ENCODE measurements around the gene APOC1. TPM values are rescaled to one million over a fixed set of nuclear protein-coding genes. Genes with fewer than 3 reads are reported as not detected.

Gene APOC1
- total RNA-seq, 1 experiment from 2014 or later = 31.1 TPM

DNA sequence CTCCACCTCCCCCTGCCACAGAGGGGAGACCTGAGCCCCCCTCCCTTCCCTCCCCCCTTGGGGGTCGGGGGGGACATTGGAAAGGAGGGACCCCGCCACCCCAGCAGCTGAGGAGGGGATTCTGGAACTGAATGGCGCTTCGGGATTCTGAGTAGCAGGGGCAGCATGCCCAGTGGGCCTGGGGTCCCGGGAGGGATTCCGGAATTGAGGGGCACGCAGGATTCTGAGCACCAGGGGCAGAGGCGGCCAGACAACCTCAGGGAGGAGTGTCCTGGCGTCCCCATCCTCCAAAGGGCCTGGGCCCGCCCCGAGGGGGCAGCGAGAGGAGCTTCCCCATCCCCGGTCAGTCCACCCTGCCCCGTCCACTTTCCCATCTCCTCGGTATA lies 11.2 kb upstream of the APOC1 start:
- peaks cover 72% of the 10 kb centered on the region for H3F3A ChIP-seq (ENCODE audit: insufficient read depth, low read depth)
- no peak for DNase-seq
- H3K9me2 ChIP-seq (ENCODE audit: insufficient read depth) = no peaks in the 10 kb centered on the region
- intact Hi-C loops (cut with micrococcal nuclease; ENCODE audit: unreplicated experiment) = loop anchor here (10.0 kb wide), 1 partner anchor 152 kb away; no protein-coding TSS in a partner anchor
- no peaks in the 10 kb centered on the region for H3K9me3 ChIP-seq (ENCODE audit: insufficient read depth, low read depth)
- no peaks in the 10 kb centered on the region for H3K27me3 ChIP-seq (ENCODE audit: insufficient read depth, low read depth)
- H3K27ac ChIP-seq = no peak overlapping the region
- H3K4me2 ChIP-seq = no peak overlapping the region
- H3K36me3 ChIP-seq (ENCODE audit: low read depth) = 0 out of 2 replicates have a peak, but pooled peaks cover 17% of the 10 kb centered on the region
- CTCF ChIA-PET = interaction anchor here (0.7 to 1.1 kb wide), 5 partner anchors 19 to 467 kb away, joined by 3 to 5 read pairs (median 3); partner anchors contain the start of gene ERCC2
- no peak overlapping the region for H3K4me3 ChIP-seq
- no peaks in the 10 kb centered on the region; the same call in 1 of the 2 replicates for H3K4me1 ChIP-seq (replicated peaks; ENCODE audit: insufficient read depth)
- no peaks in the 10 kb centered on the region for H3K79me2 ChIP-seq (ENCODE audit: low read depth)
- BruUV-seq (replicated peaks) = TSS peak; percentile 28
- POLR2A ChIA-PET (ENCODE audit: unreplicated experiment) = no interaction called here
- no peak overlapping the region for H2AFZ ChIP-seq
- TF ChIP-seq, protein P1, sequence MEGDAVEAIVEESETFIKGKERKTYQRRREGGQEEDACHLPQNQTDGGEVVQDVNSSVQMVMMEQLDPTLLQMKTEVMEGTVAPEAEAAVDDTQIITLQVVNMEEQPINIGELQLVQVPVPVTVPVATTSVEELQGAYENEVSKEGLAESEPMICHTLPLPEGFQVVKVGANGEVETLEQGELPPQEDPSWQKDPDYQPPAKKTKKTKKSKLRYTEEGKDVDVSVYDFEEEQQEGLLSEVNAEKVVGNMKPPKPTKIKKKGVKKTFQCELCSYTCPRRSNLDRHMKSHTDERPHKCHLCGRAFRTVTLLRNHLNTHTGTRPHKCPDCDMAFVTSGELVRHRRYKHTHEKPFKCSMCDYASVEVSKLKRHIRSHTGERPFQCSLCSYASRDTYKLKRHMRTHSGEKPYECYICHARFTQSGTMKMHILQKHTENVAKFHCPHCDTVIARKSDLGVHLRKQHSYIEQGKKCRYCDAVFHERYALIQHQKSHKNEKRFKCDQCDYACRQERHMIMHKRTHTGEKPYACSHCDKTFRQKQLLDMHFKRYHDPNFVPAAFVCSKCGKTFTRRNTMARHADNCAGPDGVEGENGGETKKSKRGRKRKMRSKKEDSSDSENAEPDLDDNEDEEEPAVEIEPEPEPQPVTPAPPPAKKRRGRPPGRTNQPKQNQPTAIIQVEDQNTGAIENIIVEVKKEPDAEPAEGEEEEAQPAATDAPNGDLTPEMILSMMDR (conservative IDR thresholded peaks at IDR 0.05) = no peak
- no peak for TF ChIP-seq EZH2 (IDR thresholded peaks at IDR 0.05; ENCODE audit: low read depth)
- H4K20me1 ChIP-seq (ENCODE audit: insufficient read depth) = peaks cover 27% of the 10 kb centered on the region; the same call in 1 of the 2 replicates

DNA sequence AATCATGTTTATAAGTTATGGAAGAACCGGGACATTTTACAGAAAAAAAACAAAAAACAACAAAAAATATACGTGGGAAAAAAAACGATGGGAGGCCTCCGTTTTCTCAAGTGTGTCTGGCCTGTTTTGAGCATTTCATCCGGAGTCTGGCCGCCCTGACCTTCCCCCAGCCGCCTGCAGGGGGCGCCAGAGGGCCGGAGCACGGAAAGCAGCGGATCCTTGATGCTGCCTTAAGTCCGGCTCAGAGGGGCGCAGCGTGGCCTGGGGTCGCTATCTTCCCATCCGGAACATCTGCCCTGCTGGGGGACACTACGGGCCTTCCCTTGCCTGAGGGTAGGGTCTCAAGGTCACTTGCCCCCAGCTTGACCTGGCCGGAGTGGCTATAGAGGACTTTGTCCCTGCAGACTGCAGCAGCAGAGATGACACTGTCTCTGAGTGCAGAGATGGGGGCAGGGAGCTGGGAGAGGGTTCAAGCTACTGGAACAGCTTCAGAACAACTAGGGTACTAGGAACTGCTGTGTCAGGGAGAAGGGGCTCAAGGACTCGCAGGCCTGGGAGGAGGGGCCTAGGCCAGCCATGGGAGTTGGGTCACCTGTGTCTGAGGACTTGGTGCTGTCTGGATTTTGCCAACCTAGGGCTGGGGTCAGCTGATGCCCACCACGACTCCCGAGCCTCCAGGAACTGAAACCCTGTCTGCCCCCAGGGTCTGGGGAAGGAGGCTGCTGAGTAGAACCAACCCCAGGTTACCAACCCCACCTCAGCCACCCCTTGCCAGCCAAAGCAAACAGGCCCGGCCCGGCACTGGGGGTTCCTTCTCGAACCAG lies 10.6 kb upstream of the APOC1 start:
- ChIA-PET CTCF (interaction anchor here (0.7 to 1.1 kb wide), 5 partner anchors 20 to 466 kb away, joined by 3 to 5 read pairs (median 3); partner anchors contain the start of gene ERCC2), POLR2A (ENCODE audit: unreplicated experiment) (interaction anchor here (0.6 kb wide), 1 partner anchor 165 kb away, joined by 6 read pairs; no protein-coding TSS in a partner anchor)
- BruUV-seq (replicated peaks) = no TSS peak
- Histone ChIP-seq H3K27ac (no peak overlapping the region), H3K4me1 (replicated peaks; ENCODE audit: insufficient read depth) (no peaks in the 10 kb centered on the region; the same call in 1 of the 2 replicates), H3K27me3 (ENCODE audit: insufficient read depth, low read depth) (no peaks in the 10 kb centered on the region), H3K4me2 (no peak overlapping the region), H4K20me1 (ENCODE audit: insufficient read depth) (peaks cover 22% of the 10 kb centered on the region; the same call in 1 of the 2 replicates), H2AFZ (no peak overlapping the region), H3K9me2 (ENCODE audit: insufficient read depth) (no peaks in the 10 kb centered on the region), H3F3A (ENCODE audit: insufficient read depth, low read depth) (peaks cover 67% of the 10 kb centered on the region), H3K4me3 (no peak overlapping the region), H3K79me2 (ENCODE audit: low read depth) (no peaks in the 10 kb centered on the region), H3K9me3 (ENCODE audit: insufficient read depth, low read depth) (no peaks in the 10 kb centered on the region), H3K36me3 (ENCODE audit: low read depth) (0 out of 2 replicates have a peak, but pooled peaks cover 17% of the 10 kb centered on the region)
- TF ChIP-seq EZH2 (IDR thresholded peaks at IDR 0.05; ENCODE audit: low read depth) = no peak
- TF ChIP-seq, protein P1 (conservative IDR thresholded peaks at IDR 0.05) = peak; percentile 100
- intact Hi-C loops (cut with micrococcal nuclease; ENCODE audit: unreplicated experiment) = loop anchor here (10.0 kb wide), 1 partner anchor 151 kb away; no protein-coding TSS in a partner anchor
- peak; percentile 42 to 69 for DNase-seq

DNA sequence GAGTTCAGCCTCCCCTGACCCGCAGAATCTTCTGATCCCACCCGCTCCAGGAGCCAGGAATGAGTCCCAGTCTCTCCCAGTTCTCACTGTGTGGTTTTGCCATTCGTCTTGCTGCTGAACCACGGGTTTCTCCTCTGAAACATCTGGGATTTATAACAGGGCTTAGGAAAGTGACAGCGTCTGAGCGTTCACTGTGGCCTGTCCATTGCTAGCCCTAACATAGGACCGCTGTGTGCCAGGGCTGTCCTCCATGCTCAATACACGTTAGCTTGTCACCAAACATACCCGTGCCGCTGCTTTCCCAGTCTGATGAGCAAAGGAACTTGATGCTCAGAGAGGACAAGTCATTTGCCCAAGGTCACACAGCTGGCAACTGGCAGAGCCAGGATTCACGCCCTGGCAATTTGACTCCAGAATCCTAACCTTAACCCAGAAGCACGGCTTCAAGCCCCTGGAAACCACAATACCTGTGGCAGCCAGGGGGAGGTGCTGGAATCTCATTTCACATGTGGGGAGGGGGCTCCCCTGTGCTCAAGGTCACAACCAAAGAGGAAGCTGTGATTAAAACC lies 9.9 kb upstream of the APOC1 start:
- Histone ChIP-seq H3K4me3 (no peak overlapping the region), H3K9me3 (ENCODE audit: insufficient read depth, low read depth) (no peaks in the 10 kb centered on the region), H3K4me2 (no peak overlapping the region), H2AFZ (no peak overlapping the region), H3K27ac (no peak overlapping the region), H3K9me2 (ENCODE audit: insufficient read depth) (no peaks in the 10 kb centered on the region), H3K79me2 (ENCODE audit: low read depth) (no peaks in the 10 kb centered on the region), H3F3A (ENCODE audit: insufficient read depth, low read depth) (peaks cover 60% of the 10 kb centered on the region), H3K36me3 (ENCODE audit: low read depth) (0 out of 2 replicates have a peak, but pooled peaks cover 17% of the 10 kb centered on the region), H4K20me1 (ENCODE audit: insufficient read depth) (peaks cover 16% of the 10 kb centered on the region; the same call in 1 of the 2 replicates), H3K4me1 (replicated peaks; ENCODE audit: insufficient read depth) (no peaks in the 10 kb centered on the region; the same call in 1 of the 2 replicates), H3K27me3 (ENCODE audit: insufficient read depth, low read depth) (no peaks in the 10 kb centered on the region)
- peak in 1 of 2 experiments; percentile 20 for DNase-seq
- intact Hi-C loops (cut with micrococcal nuclease; ENCODE audit: unreplicated experiment) = loop anchor here (10.0 kb wide), 1 partner anchor 150 kb away; no protein-coding TSS in a partner anchor
- ChIA-PET POLR2A (ENCODE audit: unreplicated experiment) (interaction anchor here (0.6 kb wide), 1 partner anchor 165 kb away, joined by 6 read pairs; no protein-coding TSS in a partner anchor), CTCF (interaction anchor here (1.1 kb wide), 1 partner anchor 21 kb away, joined by 3 read pairs; no protein-coding TSS in a partner anchor)
- no TSS peak for BruUV-seq (replicated peaks)
- TF ChIP-seq, protein P1 (conservative IDR thresholded peaks at IDR 0.05) = 0 out of 2 replicates have a peak, but pooled peaks have one; percentile 23
- TF ChIP-seq EZH2 (IDR thresholded peaks at IDR 0.05; ENCODE audit: low read depth) = no peak

Measured in PC-9 (cell line).